Psoas muscle (tissue), 8 donors: ENCODE data around the gene LRRC42. TPM values are rescaled to one million over a fixed set of nuclear protein-coding genes. Genes with fewer than 3 reads are reported as not detected.

ENCODE experiments used
- ATAC-seq, 4 donors: fragments of 200-7000 bp; cut with Tn5 transposase; one replicate each; pipeline ENCODE4 v1.9.1; 2020; ENCODE audit warnings: moderate library complexity in 3 of 4, mild to moderate bottlenecking in 2 of 4
- DNase-seq, 2 donors: peaks; one replicate each; pipeline ENCODE4 v3.0.0-alpha.2; 2020
- H3K27ac ChIP-seq: fragments of 200-600 bp; one replicate; pipeline ENCODE4 v1.8.0; 2022
- H3K27me3 ChIP-seq, 3 donors: fragments of 200-600 bp in 1 of 3; one replicate each; pipeline versions ENCODE4 v1.6.1 to v1.8.0; 2013 to 2022; ENCODE audit warnings: low read length in 2 of 3, mild to moderate bottlenecking in 2 of 3, moderate library complexity in 1 of 3; ENCODE audit not compliant: insufficient read depth in 3 of 3
- H3K36me3 ChIP-seq, 2 donors: fragments of 200-600 bp in 1 of 2; one replicate each; pipeline versions ENCODE4 v1.6.1 to v1.8.0; 2013 to 2022; ENCODE audit warnings: low read depth in 1 of 2, mild to moderate bottlenecking in 1 of 2, moderate library complexity in 1 of 2; ENCODE audit not compliant: insufficient read depth in 1 of 2
- H3K4me1 ChIP-seq: fragments of 200-600 bp; one replicate; pipeline ENCODE4 v1.8.0; 2022
- H3K4me3 ChIP-seq: fragments of 200-600 bp; one replicate; pipeline ENCODE4 v1.8.0; 2022; ENCODE audit warnings: mild to moderate bottlenecking
- H3K9me3 ChIP-seq: fragments of 200-600 bp; one replicate; pipeline ENCODE4 v1.8.0; 2022
- CTCF ChIP-seq: fragments of 200-600 bp; IDR thresholded peaks from one replicate; pipeline ENCODE4 v1.8.0; 2022; ENCODE audit warnings: antibody characterized with exemption
- WGBS, 3 donors: extraction: QIAGEN DNeasy Blood & Tissue Kit; methylation state at CpG; one replicate each; pipeline versions ENCODE4 v1.1.6 to v1.1.7; 2013; 5-methylcytosine and 5-hydroxymethylcytosine counted together
- intact Hi-C, 2 donors: fragments of 100-400 bp; cut with DNase I; formaldehyde crosslinking; loops; one replicate each; pipeline versions ENCODE4 v1.11.0 to v1.14.2; 2022
- polyA plus RNA-seq, 3 donors: library from polyadenylated mRNA; stranded (reverse); fragments of 200-250 nt; gene quantifications; one replicate each; pipeline ENCODE4 v1.2.3, GENCODE V29; 2013
- total RNA-seq, 4 donors: library from RNA; stranded (reverse); fragmentation: NEBNext Ultra II Directional in 2 of 4; extraction: Animal tissue kit (Norgen Biotek cat#: 25700) in 2 of 4; gene quantifications; one replicate each; pipeline versions ENCODE4 v1.2.1 to v1.2.4, GENCODE V29; 2021 to 2023
- donor health status: healthy with polysubstance abuse.
- donor health status: DM: no; HTN: no; CAD: no; lungs with moderate emphysema.
- donor health status: Bipolar disorder and iron deficiency.
- donor health status: healthy.
- donor health status: DM: yes; HTN: yes; CAD: no.
- donor health status: DM: no; HTN: no; CAD: no.
- donor health status: DM: no; HTN: no; CAD: no.
- donor health status: DM: yes; HTN: yes; CAD: no.

LRRC42 gene
- total and polyA plus RNA-seq, 7 donors = 10.0 to 16.9 (median 12.0) TPM

GRCh38 chr1:54008876-54009275 is 62.7 kb downstream of the LRRC42 start:
- DNase-seq (no peak), ATAC-seq (no peak)
- intact Hi-C loops = no loop called here
- no peak overlapping the region for H3K4me3 ChIP-seq
- WGBS, 3 donors = 73 to 80% (median 80%) methylated on average over 13 of the region's 13 CpGs
- no peak overlapping the region for H3K27ac ChIP-seq
- H3K36me3 ChIP-seq = no peaks in the 10 kb centered on the region
- peaks cover 0 to 15% (median 7%) of the 10 kb centered on the region in 3 donors for H3K27me3 ChIP-seq
- no peak for TF ChIP-seq CTCF
- no peaks in the 10 kb centered on the region for H3K4me1 ChIP-seq
- no peaks in the 10 kb centered on the region for H3K9me3 ChIP-seq

DNA sequence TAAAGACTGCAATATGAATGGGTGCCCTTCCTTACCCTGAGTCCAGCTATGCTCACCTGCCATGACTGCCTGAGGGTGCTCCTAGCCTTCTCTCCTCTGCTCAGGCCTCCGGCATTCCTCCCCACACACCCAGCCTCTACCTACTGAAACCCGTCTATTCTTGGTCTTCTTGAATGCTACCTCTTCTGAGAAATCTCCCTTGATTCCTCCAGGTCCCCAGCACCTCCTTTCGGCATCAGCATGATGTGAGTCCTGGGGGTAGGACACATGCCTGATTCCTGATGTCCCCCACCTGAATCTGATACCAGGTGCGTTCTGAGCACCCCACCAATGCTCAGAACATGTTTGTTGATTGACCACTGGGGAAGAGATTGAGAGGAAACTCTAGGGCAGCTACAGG is 63.3 kb downstream of the LRRC42 start:
- no peaks in the 10 kb centered on the region for H3K9me3 ChIP-seq
- H3K27ac ChIP-seq = no peak overlapping the region
- H3K36me3 ChIP-seq = no peaks in the 10 kb centered on the region
- ATAC-seq (no peak), DNase-seq (no peak)
- intact Hi-C loops = no loop called here
- 86 to 88% (median 87%) methylated on average over 4 of the region's 4 CpGs for WGBS, 3 donors
- TF ChIP-seq CTCF = no peak
- H3K4me3 ChIP-seq = no peak overlapping the region
- peaks cover 0 to 15% (median 7%) of the 10 kb centered on the region in 3 donors for H3K27me3 ChIP-seq
- no peaks in the 10 kb centered on the region for H3K4me1 ChIP-seq

DNA sequence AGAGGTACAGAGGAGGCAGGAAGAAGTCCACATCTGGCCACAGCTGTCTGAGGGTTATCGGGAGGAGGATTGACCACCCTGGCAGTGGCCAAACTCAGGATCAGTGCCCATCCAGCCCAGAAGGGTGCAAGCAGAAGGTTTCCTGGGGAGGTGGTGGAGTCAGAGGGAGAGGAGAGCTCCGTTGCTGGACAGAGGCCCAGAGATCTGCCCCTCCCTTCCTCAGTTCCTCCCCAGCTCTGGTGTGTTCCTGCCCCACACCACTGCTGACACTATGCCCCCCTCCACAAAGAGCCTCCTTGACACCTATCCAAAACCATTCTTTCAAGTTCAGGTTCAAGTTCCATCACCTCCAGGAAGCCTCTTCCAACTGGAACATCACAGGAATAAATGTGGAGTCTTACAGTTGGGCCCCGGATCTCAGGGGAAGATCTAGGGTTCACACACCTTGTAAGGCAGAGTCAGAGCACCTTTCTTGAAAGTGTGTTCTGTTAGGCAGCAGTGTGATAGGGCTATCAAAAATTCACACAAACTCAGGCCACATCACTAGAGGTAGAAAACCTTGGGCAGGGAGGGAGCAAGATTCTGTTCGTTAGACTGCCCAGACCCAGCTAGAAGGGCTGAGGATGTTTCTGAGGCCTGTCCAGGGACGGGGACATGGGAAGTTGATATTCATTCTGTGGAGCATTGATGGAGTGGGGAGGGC is 64.4 kb downstream of the LRRC42 start:
- intact Hi-C loops = no loop called here
- WGBS, 3 donors = 50 to 58% (median 55%) methylated on average over 5 of the region's 5 CpGs
- Histone ChIP-seq H3K27me3 (peaks cover 0 to 15% (median 5%) of the 10 kb centered on the region in 3 donors), H3K27ac (no peak overlapping the region), H3K36me3 (no peaks in the 10 kb centered on the region), H3K4me3 (no peak overlapping the region), H3K4me1 (no peaks in the 10 kb centered on the region), H3K9me3 (no peaks in the 10 kb centered on the region)
- ATAC-seq (no peak), DNase-seq (no peak)
- no peak for TF ChIP-seq CTCF

GRCh38 chr1:54011316-54012007 is 65.3 kb downstream of the LRRC42 start:
- DNase-seq = no peak
- peaks cover 0 to 15% (median 5%) of the 10 kb centered on the region in 3 donors for H3K27me3 ChIP-seq
- H3K36me3 ChIP-seq = no peaks in the 10 kb centered on the region
- no peaks in the 10 kb centered on the region for H3K9me3 ChIP-seq
- 74 to 77% (median 77%) methylated on average over 9 of the region's 9 CpGs for WGBS, 3 donors
- TF ChIP-seq CTCF = no peak
- no peaks in the 10 kb centered on the region for H3K4me1 ChIP-seq
- ATAC-seq = no peak
- no peak overlapping the region for H3K27ac ChIP-seq
- no peak overlapping the region for H3K4me3 ChIP-seq
- intact Hi-C loops = no loop called here
